ENCODE results near the gene PPP1R9B.

Gene PPP1R9B

GRCh38 chr17:50141026-50141744 lies 9.3 kb downstream of the PPP1R9B start:
- DNase-seq, result no peak

GRCh38 chr17:50139950-50140885 lies 10.3 kb downstream of the PPP1R9B start:
- DNase-seq, result peak; percentile 77

GRCh38 chr17:50139185-50139783 lies 11.2 kb downstream of the PPP1R9B start:
- DNase-seq, result no peak

- DNase-seq, result no peak
Measured at GRCh38 chr17:50137042-50137441, 13.4 kb downstream of the PPP1R9B start.

- no peak for DNase-seq
Measured at GRCh38 chr17:50136096-50136687, 14.3 kb downstream of the PPP1R9B start.

- DNase-seq, result no peak
Measured at GRCh38 chr17:50135316-50136095, 15.0 kb downstream of the PPP1R9B start.

- no peak for DNase-seq
Measured at GRCh38 chr17:50134206-50135110, 16.0 kb downstream of the PPP1R9B start.

GRCh38 chr17:50133769-50134099 lies 16.7 kb downstream of the PPP1R9B start:
- DNase-seq, result no peak

- no peak for DNase-seq
Measured at GRCh38 chr17:50133028-50133768, 17.3 kb downstream of the PPP1R9B start.

GRCh38 chr17:50132104-50132794 lies 18.2 kb downstream of the PPP1R9B start:
- no peak for DNase-seq

- DNase-seq, result no peak
Measured at GRCh38 chr17:50130559-50131305, 19.7 kb downstream of the PPP1R9B start.

- peak; percentile 36 for DNase-seq
Measured at GRCh38 chr17:50129728-50130558, 20.5 kb downstream of the PPP1R9B start, which contains the start of gene SAMD14. SAMD14 (minus strand) TSS chr17:50130160; CDS start chr17:50124959, 5,201 bp downstream.

GRCh38 chr17:50129353-50129727 lies 21.1 kb downstream of the PPP1R9B start:
- no peak for DNase-seq

GRCh38 chr17:50128441-50129352 lies 21.8 kb downstream of the PPP1R9B start:
- DNase-seq, result no peak

- DNase-seq, result no peak
Measured at GRCh38 chr17:50127697-50128361, 22.6 kb downstream of the PPP1R9B start.

GRCh38 chr17:50125420-50125997 lies 25.0 kb downstream of the PPP1R9B start:
- DNase-seq, result no peak
